HG03139 (cell line): ENCODE data around the gene MYO5B.

Experiments used
- ATAC-seq: cut with Tn5 transposase; IDR thresholded peaks from one replicate; pipeline ENCODE4 v1.9.1; 2021; ENCODE audit not compliant: unreplicated experiment

The MYO5B gene

DNA sequence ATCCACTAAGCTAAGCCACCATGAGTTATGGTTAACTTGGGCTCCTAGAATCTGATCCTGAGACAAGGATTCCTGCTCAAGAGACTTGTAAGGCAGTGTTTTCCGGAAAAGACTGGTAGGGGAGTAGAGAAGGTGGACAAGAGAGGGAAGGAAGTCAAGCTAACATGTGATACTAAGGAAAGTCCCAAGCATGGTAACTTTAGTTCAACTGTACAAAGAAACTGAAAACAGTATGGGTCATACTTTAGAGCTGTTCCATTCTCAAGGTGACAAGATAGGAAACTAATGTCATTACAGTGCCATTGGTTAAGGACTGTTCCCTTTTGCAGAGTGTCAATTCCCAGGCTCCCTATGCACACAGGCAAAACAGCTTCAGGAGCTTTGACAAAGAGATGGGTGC is 5.8 kb downstream of the MYO5B start:
- no peak for ATAC-seq

DNA sequence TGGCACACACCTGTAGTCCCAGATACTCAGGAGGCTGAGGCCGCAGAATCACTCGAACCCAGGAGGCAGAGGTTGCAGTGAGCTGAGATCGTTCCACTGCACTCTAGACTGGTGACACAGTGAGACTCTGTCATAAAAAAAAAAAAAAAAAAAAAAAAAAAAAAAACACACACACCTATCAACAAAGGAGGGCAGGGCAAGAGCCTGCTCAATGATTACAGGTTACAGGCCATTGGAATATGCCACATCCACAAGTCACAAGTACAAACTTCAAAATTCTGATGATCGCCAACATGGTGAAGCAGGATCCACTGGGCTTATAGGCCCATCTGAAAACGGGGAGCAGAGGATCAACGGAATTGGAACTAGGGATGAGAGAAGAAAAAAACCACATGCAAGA is 6.3 kb downstream of the MYO5B start:
- no peak for ATAC-seq

DNA sequence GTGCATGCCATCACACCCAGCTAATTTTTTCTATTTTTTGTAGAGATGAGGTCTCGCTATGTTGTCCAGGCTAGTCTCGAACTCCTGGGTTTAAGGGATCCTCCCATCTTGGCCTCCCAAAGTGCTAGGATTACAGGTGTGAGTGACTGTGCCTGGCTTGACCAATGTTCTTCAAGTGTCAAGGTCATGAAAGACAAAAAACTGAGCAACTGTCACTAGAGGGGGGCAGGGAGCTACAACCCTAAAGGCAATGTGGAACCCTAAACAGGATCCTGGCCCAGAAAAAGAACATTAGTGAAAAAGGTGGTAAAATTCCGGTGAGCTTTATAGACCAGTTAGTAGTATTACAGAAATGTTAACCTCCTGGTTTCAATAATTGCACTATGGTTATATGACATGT is 7.3 kb downstream of the MYO5B start:
- no peak for ATAC-seq

GRCh38 chr18:50186385-50186784 is 8.6 kb downstream of the MYO5B start:
- ATAC-seq, result no peak

DNA sequence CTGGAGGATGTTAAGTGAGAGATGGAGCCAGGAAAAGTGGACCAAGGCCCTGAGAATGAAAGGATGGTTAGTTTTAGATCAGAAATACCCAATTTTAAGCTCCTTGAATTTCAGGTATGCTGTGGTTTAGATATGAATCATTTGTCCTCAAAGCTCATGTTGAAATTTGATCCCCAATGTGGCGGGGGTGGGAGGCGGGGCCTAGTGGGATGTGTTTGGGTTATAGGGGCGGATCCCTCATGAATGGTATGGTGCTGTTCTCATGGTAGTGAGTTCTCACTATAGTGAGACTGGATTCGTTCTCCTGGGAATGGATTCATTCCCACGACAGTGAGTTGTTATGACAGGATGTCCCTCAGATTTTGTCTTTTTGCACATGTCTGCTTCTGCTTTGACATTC is 11.4 kb downstream of the MYO5B start:
- no peak for ATAC-seq

DNA sequence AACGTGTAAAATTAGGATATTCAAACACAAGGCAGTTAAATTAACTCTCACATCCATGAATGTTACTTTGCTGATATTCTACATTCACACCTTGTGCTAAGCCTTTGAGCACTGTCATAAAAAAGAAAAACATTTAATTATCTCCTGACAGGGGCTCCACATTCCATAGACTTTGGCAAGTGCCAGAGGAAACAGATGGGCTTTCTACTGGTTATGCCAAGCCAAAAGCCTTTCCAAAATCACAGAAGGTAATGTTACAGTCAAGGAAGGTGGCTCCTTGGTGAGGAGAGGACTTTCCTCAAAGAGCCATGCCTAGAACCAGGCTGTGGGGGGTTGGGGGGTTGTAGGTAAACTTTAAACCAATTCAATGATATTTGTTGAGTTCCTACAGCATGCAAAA is 12.4 kb downstream of the MYO5B start:
- no peak for ATAC-seq

- ATAC-seq, result no peak
These were observed 13.4 kb downstream of the MYO5B start for GRCh38 chr18:50181590-50181989.

DNA sequence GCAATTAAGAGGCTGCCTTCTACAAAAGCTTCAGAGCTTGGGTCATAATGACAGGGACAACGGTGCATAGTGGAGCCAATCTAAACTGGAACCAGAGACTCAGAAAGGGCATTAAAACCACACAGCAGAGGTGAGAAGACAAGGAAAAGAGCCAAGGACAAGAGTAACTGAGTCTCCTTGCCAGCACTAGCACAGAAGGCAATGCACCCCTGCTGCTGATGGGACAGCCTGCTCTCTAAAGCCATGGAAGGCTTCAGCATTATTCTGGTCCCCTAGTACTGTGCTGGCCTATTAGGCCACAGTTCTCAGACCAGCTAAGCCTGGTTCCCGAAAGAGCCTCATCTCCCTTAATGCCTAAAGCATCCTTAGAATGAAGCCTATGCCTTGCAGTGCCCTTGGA is 15.5 kb downstream of the MYO5B start:
- no peak for ATAC-seq

GRCh38 chr18:50177294-50177992 is 17.5 kb downstream of the MYO5B start:
- ATAC-seq, result no peak

DNA sequence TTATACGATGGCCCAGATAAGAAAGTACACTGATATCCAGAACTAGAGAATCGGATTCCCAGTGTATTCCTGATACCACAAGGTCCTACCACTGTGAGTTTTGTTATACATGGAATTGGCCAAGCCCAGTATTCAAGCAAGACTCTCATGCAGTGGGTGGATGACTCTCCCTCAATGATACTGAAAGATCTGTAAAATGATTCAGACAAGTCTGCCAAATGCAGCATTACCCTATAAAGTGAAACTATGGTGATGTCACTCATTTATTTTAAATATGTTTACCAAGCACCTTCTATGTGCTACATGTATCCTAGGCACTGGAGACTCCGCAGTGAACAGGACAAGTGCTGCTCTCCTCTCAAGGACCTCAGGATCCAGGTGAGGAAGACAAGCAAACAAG is 22.6 kb downstream of the MYO5B start:
- ATAC-seq, result no peak

DNA sequence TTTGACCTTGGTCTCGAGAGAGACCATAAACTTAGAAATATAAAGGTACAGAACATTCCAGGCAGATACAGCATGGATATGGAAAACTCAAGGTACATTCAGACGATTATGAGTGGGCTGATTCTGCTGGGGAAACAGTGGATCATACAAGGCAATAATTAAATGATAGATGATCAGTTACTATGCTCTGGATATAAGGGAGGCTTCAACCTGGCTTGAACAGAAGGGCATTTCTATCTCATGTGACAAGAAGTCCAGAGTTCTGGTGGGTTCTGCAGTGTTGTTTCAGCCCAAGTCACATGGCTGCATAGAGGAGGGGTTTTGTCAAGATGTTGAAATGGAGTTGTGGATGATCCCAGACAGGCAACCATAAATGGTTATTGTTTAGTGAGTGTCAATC is 23.5 kb downstream of the MYO5B start:
- ATAC-seq, result no peak

DNA sequence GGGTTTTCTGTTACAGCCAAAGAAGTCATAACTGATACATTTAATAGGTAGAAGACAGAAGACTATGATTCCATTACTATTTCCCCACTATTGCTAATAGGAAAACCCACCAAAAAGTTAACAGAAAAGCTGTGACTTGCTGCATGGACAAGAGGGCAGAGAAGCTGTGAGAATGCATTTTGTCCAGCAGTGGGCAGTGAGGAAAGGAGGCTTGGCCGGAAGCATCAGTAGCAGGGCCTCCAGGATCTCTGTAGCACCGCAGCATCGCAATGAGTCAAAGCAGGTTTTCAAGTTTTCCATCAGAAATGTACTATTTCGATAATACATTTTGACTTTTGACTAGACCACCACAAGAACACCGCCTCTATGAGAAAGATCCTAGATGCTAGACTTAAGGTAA is 24.9 kb downstream of the MYO5B start:
- ATAC-seq, result no peak

DNA sequence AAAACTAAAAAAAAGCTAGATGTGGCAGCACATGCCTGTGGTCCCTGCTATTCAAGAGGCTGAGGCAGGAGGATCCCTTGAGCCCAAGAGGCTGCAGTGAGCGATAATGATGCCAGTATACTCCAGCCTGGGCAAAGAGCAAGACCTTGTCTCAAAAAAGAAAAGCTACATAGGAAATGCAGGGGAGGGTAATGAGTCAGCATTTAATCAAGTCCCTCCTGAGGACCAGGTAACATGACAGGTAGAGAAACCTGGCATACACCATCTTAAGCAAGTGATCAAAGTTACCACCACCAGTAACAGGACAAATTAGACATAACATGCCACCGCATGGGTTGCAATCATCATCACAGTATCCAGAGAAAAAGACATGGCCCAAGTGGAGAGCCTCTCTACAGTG is 25.8 kb downstream of the MYO5B start:
- ATAC-seq, result no peak

DNA sequence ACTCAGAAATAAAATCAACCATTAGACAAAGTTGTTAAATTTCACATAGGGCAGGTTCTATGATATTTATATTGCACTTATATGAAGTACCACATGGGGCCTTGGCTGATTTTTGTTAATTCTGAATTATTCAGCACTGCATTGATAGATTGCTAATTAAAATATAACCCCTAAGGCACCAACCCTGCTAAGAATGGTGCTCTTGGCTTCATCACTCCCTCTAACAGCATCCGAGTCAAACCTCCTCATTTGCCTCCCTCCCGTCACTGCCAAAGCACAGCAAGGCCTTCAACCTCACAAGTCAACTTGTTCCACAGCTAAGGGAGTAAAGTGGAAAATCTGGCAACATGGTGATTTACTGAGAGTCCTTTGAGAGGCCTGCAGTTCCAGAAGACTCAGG is 27.0 kb downstream of the MYO5B start:
- ATAC-seq, result no peak

- no peak for ATAC-seq
These were observed 28.0 kb downstream of the MYO5B start for GRCh38 chr18:50166901-50167300.

GRCh38 chr18:50163505-50163904 is 31.4 kb downstream of the MYO5B start:
- no peak for ATAC-seq

- no peak for ATAC-seq
These were observed 32.3 kb downstream of the MYO5B start for GRCh38 chr18:50162486-50163304.

GRCh38 chr18:50161597-50162205 is 33.2 kb downstream of the MYO5B start:
- no peak for ATAC-seq

GRCh38 chr18:50159654-50160046 is 35.3 kb downstream of the MYO5B start:
- no peak for ATAC-seq

DNA sequence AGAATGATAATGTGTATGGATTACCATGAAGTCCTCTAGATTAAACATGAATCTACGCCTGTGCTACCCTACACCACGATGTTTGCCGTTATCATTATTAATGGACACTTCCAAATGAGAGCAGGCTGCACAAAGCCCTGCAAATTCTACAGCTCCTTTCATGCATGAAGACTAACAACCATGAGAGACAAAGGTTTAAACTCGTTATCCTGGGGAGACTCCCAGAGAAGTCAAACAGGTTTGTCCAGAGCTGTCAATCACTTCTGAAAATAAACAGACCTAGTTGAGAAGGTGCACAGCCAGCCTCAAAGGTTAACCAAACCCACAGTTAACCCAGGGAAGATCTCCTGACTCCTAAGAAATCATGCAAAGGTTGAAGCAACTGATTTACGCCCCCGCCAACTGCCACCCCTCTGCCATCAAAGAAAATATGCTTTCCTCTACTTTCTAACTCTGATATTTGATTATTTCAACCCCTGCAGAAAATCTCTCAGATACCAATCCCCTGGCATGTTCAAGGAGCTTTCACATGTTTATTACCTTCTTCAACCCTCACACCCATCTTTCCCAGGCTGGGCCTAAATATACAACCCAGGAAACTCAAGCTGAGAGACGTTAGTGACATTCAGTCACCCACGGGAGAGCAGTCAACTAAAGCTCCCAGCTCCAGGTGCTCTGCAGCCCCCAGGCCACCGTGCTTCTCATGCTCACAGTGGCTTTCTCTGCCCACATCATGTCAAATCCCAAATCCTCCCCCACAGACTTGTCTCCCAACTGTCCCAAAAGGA is 35.9 kb downstream of the MYO5B start:
- no peak for ATAC-seq

GRCh38 chr18:50155406-50155805 is 39.5 kb downstream of the MYO5B start:
- ATAC-seq, result no peak
